ENCODE data around the gene IFNLR1. TPM values are rescaled to one million over a fixed set of nuclear protein-coding genes. Genes with fewer than 3 reads are reported as not detected.

IFNLR1 gene
- total RNA-seq, 1 donor from 2014 or later: 39.2 TPM

DNA sequence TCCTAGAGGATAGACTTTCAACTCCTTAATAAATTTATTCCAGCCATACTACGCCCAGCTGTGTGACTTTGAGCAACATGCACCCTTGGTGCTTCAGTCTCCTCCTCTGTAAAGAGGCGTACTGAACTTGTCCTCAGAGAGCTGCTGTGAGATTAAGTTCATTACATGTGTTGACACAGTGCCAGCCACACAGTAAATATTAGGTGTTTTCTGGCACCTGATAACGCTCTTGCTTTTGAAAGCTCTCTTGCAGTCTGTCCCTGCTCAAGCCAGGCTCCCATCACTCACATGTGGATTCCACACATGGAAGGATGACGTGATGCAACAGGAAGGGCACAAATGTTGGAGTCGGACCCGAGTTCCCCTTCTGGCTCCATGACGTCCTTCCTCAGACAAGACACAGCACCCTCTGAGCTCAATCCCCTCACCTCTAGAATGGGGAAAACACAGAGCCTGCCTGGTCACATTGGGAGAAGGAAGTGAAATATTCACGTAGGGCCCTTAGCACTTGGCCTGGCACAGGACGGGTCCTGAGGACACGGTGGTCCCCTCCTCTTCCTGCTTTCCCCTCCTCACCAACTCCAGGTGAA, 7.7 kb downstream of the IFNLR1 start:
- Mint-ChIP-seq H3K9me3 (peaks cover under 1% of the 10 kb centered on the region), H3K27me3 (no peaks in the 10 kb centered on the region), H3K4me3 (no peak overlapping the region), H3K36me3 (ENCODE audit: low read depth) (peaks cover 77% of the 10 kb centered on the region), H3K27ac (peak overlapping the region; percentile 4), H3K4me1 (peaks cover 69% of the 10 kb centered on the region)
- no peak for DNase-seq
- ATAC-seq (ENCODE audit: low read depth): no peak
- ChIA-PET POLR2A (interaction anchor here (1.0 to 2.4 kb wide), 2 partner anchors 8 to 11 kb away, joined by 6 to 9 read pairs; partner anchors contain the start of gene IFNLR1), CTCF (interaction anchor here (1.6 to 2.7 kb wide), 2 partner anchors 10 to 29 kb away, joined by 6 to 11 read pairs; no protein-coding TSS in a partner anchor)
- intact Hi-C loops (cut with micrococcal nuclease): no loop called here
- TF ChIP-seq, protein P1, sequence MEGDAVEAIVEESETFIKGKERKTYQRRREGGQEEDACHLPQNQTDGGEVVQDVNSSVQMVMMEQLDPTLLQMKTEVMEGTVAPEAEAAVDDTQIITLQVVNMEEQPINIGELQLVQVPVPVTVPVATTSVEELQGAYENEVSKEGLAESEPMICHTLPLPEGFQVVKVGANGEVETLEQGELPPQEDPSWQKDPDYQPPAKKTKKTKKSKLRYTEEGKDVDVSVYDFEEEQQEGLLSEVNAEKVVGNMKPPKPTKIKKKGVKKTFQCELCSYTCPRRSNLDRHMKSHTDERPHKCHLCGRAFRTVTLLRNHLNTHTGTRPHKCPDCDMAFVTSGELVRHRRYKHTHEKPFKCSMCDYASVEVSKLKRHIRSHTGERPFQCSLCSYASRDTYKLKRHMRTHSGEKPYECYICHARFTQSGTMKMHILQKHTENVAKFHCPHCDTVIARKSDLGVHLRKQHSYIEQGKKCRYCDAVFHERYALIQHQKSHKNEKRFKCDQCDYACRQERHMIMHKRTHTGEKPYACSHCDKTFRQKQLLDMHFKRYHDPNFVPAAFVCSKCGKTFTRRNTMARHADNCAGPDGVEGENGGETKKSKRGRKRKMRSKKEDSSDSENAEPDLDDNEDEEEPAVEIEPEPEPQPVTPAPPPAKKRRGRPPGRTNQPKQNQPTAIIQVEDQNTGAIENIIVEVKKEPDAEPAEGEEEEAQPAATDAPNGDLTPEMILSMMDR (IDR thresholded peaks at IDR 0.05): no peak

DNA sequence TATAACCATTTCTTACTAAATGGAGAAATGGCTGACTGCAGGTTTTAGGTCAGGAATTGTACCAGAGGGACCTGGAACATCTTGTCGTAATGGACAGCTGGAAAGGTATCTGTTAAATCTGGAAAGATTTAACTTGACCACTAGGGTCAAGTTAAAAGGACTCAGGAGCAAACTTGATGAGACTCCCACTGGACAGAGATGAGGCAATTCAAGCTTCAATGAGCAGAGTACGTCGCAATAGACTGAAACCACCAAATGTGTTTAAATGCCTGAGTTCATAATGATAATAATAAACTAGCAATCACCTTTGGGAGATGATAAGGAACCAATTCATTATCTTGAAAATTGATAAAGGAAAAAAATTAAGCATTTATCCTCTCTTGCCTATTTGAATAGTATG, 8.7 kb downstream of the IFNLR1 start:
- Mint-ChIP-seq H3K27ac (no peak overlapping the region), H3K4me1 (peaks cover 71% of the 10 kb centered on the region), H3K4me3 (no peak overlapping the region), H3K9me3 (peaks cover 3% of the 10 kb centered on the region), H3K27me3 (no peaks in the 10 kb centered on the region), H3K36me3 (ENCODE audit: low read depth) (peaks cover 81% of the 10 kb centered on the region)
- DNase-seq: no peak
- POLR2A ChIA-PET: interaction anchor here (0.7 to 2.4 kb wide), 2 partner anchors 10 to 12 kb away, joined by 4 to 6 read pairs; no protein-coding TSS in a partner anchor
- TF ChIP-seq, protein P1 (IDR thresholded peaks at IDR 0.05): no peak
- ATAC-seq (ENCODE audit: low read depth): no peak
- intact Hi-C loops (cut with micrococcal nuclease): no loop called here
- CTCF ChIA-PET: interaction anchor here (1.5 to 2.7 kb wide), 2 partner anchors 11 to 20 kb away, joined by 4 to 6 read pairs; no protein-coding TSS in a partner anchor

DNA sequence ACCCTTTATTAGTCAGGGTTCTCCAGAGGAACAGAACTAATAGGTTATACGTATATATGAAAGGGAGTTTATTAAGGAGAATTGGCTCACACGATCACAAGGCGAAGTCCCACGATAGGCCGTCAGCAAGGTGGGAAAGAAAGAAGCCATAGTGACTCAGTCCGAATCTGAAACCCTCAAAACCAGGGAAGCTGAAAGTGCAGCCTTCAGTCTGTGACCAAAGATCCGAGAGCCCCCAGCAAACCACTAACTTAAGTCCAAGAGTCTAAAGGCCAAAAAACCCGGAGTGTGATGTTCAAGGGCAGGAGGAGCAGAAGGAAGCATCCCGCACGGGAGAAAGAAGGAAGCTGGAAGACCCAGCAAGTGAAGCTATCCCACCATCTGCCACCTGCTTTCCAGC, 9.9 kb downstream of the IFNLR1 start:
- Mint-ChIP-seq H3K27me3 (no peaks in the 10 kb centered on the region), H3K4me3 (no peak overlapping the region), H3K4me1 (peaks cover 68% of the 10 kb centered on the region), H3K36me3 (ENCODE audit: low read depth) (peaks cover 85% of the 10 kb centered on the region), H3K27ac (peak overlapping the region; percentile 6), H3K9me3 (peaks cover 3% of the 10 kb centered on the region)
- POLR2A ChIA-PET: interaction anchor here (0.6 kb wide), 1 partner anchor 20 kb away, joined by 6 read pairs; no protein-coding TSS in a partner anchor
- DNase-seq (no peak), ATAC-seq (ENCODE audit: low read depth) (no peak)
- intact Hi-C loops (cut with micrococcal nuclease): no loop called here
- CTCF ChIA-PET: no interaction called here
- TF ChIP-seq, protein P1 (IDR thresholded peaks at IDR 0.05): no peak

DNA sequence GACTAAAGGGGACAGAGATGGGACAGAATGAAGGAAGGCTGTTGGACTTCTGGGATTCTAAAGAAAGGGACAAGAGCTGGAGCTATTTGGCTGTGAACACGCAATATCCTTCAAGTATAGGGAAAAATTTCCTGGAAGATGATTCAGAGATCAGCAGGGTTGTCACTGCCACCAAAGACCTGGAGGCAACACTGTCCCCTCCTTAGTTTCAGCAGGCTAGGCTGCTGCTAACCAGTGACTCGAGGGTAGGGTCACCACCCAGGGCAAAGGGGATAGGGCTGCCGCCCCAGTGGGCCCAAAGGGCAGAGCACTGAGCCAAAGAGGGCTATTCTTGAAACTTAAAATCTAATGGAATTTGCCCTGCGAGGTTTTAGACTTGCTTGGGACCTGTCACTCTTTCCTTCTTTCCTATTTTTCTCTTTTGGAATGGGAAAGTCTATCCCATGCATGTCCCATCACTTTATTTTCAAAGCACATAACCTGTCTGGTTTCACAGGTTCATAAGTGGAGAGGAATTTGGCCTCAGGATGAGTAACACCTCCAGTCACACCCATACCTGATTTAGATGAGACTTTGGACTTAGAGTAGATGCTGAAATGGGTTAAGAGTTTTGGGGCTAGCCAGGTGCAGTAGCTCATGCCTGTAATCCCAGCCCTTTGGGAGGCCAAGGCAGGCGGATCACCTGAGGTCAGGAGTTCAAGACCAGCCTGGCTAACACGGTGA, 11.9 kb downstream of the IFNLR1 start:
- peaks cover 80% of the 10 kb centered on the region for H3K36me3 Mint-ChIP-seq (ENCODE audit: low read depth)
- TF ChIP-seq, protein P1 (IDR thresholded peaks at IDR 0.05): no peak
- intact Hi-C loops (cut with micrococcal nuclease): no loop called here
- ATAC-seq (ENCODE audit: low read depth) (no peak), DNase-seq (no peak)
- H3K27ac Mint-ChIP-seq: no peak overlapping the region
- no peaks in the 10 kb centered on the region for H3K27me3 Mint-ChIP-seq
- peaks cover 65% of the 10 kb centered on the region for H3K4me1 Mint-ChIP-seq
- ChIA-PET CTCF (interaction anchor here (2.1 kb wide), 1 partner anchor 25 kb away, joined by 6 read pairs; no protein-coding TSS in a partner anchor), POLR2A (interaction anchor here (1.1 kb wide), 1 partner anchor 15 kb away, joined by 5 read pairs; no protein-coding TSS in a partner anchor)
- H3K9me3 Mint-ChIP-seq: peaks cover 3% of the 10 kb centered on the region
- H3K4me3 Mint-ChIP-seq: no peak overlapping the region

All from activated B cell treated with CpG ODN at 0.5 μM for 24 hours (primary cell).